H1 (cell line): Measurements from ENCODE around the gene MUC7.

Experiments used
- CBX5 ChIP-seq: fragments of 300-800, 300-1000 bp; sonication (generic); IDR thresholded peaks from 2 replicates; pipeline ENCODE4 v1.7.1; 2016; ENCODE audit warnings: antibody characterized with exemption, low read length, low read depth
- HDAC6 ChIP-seq: IDR thresholded peaks from one replicate; pipeline ENCODE4 v1.7.1; 2012; ENCODE audit warnings: low read depth, mild to moderate bottlenecking, inconsistent platforms, low read length, moderate library complexity
- TF ChIP-seq, protein P1 (sequence below): IDR thresholded peaks from 2 replicates; pipeline ENCODE4 v1.6.1; 2011; ENCODE audit warnings: low read depth, mild to moderate bottlenecking, low read length; ENCODE audit not compliant: insufficient read depth

- TF ChIP-seq CBX5 (no peak), HDAC6 (no peak)
- TF ChIP-seq, protein P1, sequence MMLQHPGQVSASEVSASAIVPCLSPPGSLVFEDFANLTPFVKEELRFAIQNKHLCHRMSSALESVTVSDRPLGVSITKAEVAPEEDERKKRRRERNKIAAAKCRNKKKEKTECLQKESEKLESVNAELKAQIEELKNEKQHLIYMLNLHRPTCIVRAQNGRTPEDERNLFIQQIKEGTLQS, result no peak
Measured at GRCh38 chr4:70473679-70474078, 1.7 kb downstream of the MUC7 start.
